ENCODE results near the gene PCSK5. TPM values are rescaled to one million over a fixed set of nuclear protein-coding genes. Genes with fewer than 3 reads are reported as not detected.

Gene PCSK5
- total and polyA plus RNA-seq, 2 of the 8 experiments (the other 6 are each of a cell fraction or from before 2014, with no cell fraction given): 5.5 to 10.7 TPM

GRCh38 chr9:76310577-76310976 lies 420.1 kb downstream of the PCSK5 start:
- no peak overlapping the region for H2BK120ac ChIP-seq (replicated peaks; ENCODE audit: low read depth, low read length)
- H3K23me2 ChIP-seq (ENCODE audit: low read depth, low read length): no peaks in the 10 kb centered on the region
- no peak overlapping the region for H2BK12ac ChIP-seq (ENCODE audit: low read depth, low read length)
- H3K4me2 ChIP-seq (ENCODE audit: insufficient read depth in 1 of 2, low read depth in 2 of 2, low read length in 2 of 2): no peak overlapping the region
- no peak overlapping the region for H2AFZ ChIP-seq (ENCODE audit: low read length)
- WGBS, 2 experiments (ENCODE audit: extremely low coverage in 1 of 2, insufficient coverage in 1 of 2, insufficient read length in 1 of 2, insufficient replicate concordance in 2 of 2, low coverage in 1 of 2, low lambda C conversion rate in 2 of 2, missing lambda C conversion rate in 1 of 2): 90% methylated on average over 7 of the region's 7 CpGs; no CpG with 5 or more reads in 1 of the 2 experiments
- no peak overlapping the region for H2BK5ac ChIP-seq (ENCODE audit: low read depth, low read length)
- no peak overlapping the region for H3K23ac ChIP-seq (ENCODE audit: insufficient read length)
- no peak overlapping the region for H4K91ac ChIP-seq (replicated peaks; ENCODE audit: insufficient read length, low read length)
- no peaks in the 10 kb centered on the region for H4K20me1 ChIP-seq (replicated peaks in 1 of 2; ENCODE audit: control insufficient read depth in 1 of 2, insufficient read depth in 2 of 2, low read length in 2 of 2)
- CTCF ChIA-PET (ENCODE audit: partially characterized antibody): no interaction called here
- no peak overlapping the region for H2AK5ac ChIP-seq (ENCODE audit: low read depth, low read length)
- no peaks in the 10 kb centered on the region for H3K79me1 ChIP-seq (ENCODE audit: low read depth, low read length)
- no peak overlapping the region for H3K4me3 ChIP-seq (ENCODE audit: extremely low read depth in 1 of 4, insufficient read depth in 2 of 4, low read depth in 3 of 4, low read length in 4 of 4)
- no peaks in the 10 kb centered on the region for H3K27me3 ChIP-seq (replicated peaks in 1 of 4; ENCODE audit: control insufficient read depth in 3 of 4, extremely low read depth in 1 of 4, insufficient read depth in 3 of 4, low read length in 3 of 4)
- H3K4me1 ChIP-seq (replicated peaks in 1 of 4; ENCODE audit: control insufficient read depth in 3 of 4, insufficient read depth in 4 of 4, low read length in 3 of 4): no peaks in the 10 kb centered on the region
- H3K56ac ChIP-seq (replicated peaks; ENCODE audit: insufficient read length, low read depth, low read length): no peak overlapping the region
- no peak overlapping the region for H3K9ac ChIP-seq (replicated peaks in 1 of 4; ENCODE audit: extremely low read depth in 1 of 4, low read depth in 3 of 4, low read length in 3 of 4)
- FAIRE-seq: no peak
- H3K9me3 ChIP-seq (ENCODE audit: insufficient read depth in 2 of 2, low read depth in 1 of 2, low read length in 1 of 2): no peaks in the 10 kb centered on the region
- H3K18ac ChIP-seq (ENCODE audit: extremely low read depth, low read length): no peak overlapping the region
- H2BK20ac ChIP-seq (ENCODE audit: low read length): no peak overlapping the region
- H2BK15ac ChIP-seq (ENCODE audit: low read length): no peak overlapping the region
- H3K79me2 ChIP-seq (ENCODE audit: control insufficient read depth in 1 of 2, insufficient read depth in 2 of 2, low read length in 2 of 2): no peaks in the 10 kb centered on the region
- H4K8ac ChIP-seq (ENCODE audit: extremely low read depth, insufficient read depth, low read length): no peak overlapping the region
- H3K14ac ChIP-seq (ENCODE audit: insufficient read length): no peak overlapping the region
- no peaks in the 10 kb centered on the region for H3K36me3 ChIP-seq (ENCODE audit: control insufficient read depth in 2 of 4, insufficient read depth in 4 of 4, low read length in 3 of 4)
- H3K27ac ChIP-seq (ENCODE audit: low read depth, low read length): no peak overlapping the region
- no peak overlapping the region for H4K5ac ChIP-seq (ENCODE audit: insufficient read length, low read depth, low read length)
- DNase-seq (ENCODE audit: low read depth in 1 of 2, low spot score in 2 of 2): no peak
- no peak overlapping the region for H3K4ac ChIP-seq (replicated peaks; ENCODE audit: insufficient read length, low read depth, low read length)
- POLR2A ChIA-PET (ENCODE audit: partially characterized antibody): no interaction called here
- TF ChIP-seq TAF7 (optimal IDR thresholded peaks at IDR 0.05; ENCODE audit: borderline replicate concordance, low read depth, low read length): no peak
- no peak for TF ChIP-seq EZH2 (IDR thresholded peaks at IDR 0.05; ENCODE audit: low read depth, low read length, severe bottlenecking)
- no peak for TF ChIP-seq RAD21 (IDR thresholded peaks at IDR 0.05 in 1 of 2, conservative IDR thresholded peaks at IDR 0.05 in 1 of 2; ENCODE audit: low read depth in 2 of 2, low read length in 2 of 2)
- TF ChIP-seq MAX (IDR thresholded peaks at IDR 0.05): no peak
- no peak for TF ChIP-seq RXRA (IDR thresholded peaks at IDR 0.05; ENCODE audit: insufficient read depth, low read depth, low read length)
- TF ChIP-seq TEAD4 (IDR thresholded peaks at IDR 0.05; ENCODE audit: low read depth, low read length): no peak
- no peak for TF ChIP-seq SIRT6 (IDR thresholded peaks at IDR 0.05; ENCODE audit: low read length)
- no peak for TF ChIP-seq POLR2AphosphoS5 (IDR thresholded peaks at IDR 0.05; ENCODE audit: low read depth, low read length)
- TF ChIP-seq BRCA1 (IDR thresholded peaks at IDR 0.05; ENCODE audit: low read depth, low read length): no peak
- TF ChIP-seq RBBP5 (IDR thresholded peaks at IDR 0.05; ENCODE audit: borderline replicate concordance, low read depth, low read length): no peak
- no peak for TF ChIP-seq E2F6 (IDR thresholded peaks at IDR 0.05)
- TF ChIP-seq SIX5 (IDR thresholded peaks at IDR 0.05; ENCODE audit: low read depth, low read length): no peak
- TF ChIP-seq CBX5 (IDR thresholded peaks at IDR 0.05; ENCODE audit: low read depth, low read length): no peak
- no peak for TF ChIP-seq EGR1 (IDR thresholded peaks at IDR 0.05; ENCODE audit: borderline replicate concordance, low read depth, low read length)
